GM15510 (cell line): ENCODE measurements around the gene VPS26A.

Source experiments
- POLR2A ChIP-seq: IDR thresholded peaks from 3 replicates; pipeline ENCODE4 v1.6.1; 2011; ENCODE audit warnings: borderline replicate concordance; ENCODE audit not compliant: insufficient read length; ENCODE audit errors: extremely low read depth

VPS26A gene

GRCh38 chr10:69092959-69093850 lies 30.8 kb upstream of the VPS26A start:
- TF ChIP-seq POLR2A, result no peak

DNA sequence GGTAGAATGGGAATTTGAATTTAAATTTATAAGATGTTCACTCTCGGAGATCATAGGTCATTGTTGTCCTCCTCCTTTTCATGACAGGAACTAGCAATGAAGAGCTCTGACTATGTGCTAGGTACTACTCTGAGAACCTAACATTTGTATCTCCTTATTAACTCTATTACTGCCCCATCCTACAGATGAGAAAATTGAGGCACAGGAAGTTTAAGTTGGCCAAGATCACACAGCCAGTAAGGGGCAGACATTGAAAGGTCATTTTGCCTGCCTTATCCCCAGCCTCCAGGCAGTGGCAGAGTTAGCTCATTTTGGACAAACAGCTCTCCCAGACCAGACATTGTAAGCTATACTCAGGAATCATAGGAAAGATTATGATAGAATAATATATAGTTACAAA lies 30.0 kb upstream of the VPS26A start:
- no peak for TF ChIP-seq POLR2A

DNA sequence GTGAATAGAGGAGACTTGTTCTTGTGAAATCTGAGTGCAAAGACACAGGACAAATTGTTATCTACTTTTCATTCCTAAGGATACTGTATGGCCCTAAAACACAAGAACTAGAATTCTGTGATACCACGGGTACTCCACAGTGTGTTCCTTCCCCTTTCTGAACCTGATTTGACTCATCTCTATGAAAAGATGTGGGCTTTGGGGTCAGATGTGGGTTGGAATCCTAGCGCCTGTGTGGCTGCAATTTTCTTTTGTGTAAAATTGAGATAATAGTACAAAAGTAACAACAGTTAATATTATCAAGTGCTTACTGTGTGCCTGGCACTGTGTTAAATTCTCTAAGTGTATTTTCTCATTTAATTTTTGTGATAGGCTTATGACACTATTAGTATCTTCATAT lies 27.9 kb upstream of the VPS26A start:
- TF ChIP-seq POLR2A, result no peak

GRCh38 chr10:69097729-69098128 lies 26.2 kb upstream of the VPS26A start:
- TF ChIP-seq POLR2A, result no peak

DNA sequence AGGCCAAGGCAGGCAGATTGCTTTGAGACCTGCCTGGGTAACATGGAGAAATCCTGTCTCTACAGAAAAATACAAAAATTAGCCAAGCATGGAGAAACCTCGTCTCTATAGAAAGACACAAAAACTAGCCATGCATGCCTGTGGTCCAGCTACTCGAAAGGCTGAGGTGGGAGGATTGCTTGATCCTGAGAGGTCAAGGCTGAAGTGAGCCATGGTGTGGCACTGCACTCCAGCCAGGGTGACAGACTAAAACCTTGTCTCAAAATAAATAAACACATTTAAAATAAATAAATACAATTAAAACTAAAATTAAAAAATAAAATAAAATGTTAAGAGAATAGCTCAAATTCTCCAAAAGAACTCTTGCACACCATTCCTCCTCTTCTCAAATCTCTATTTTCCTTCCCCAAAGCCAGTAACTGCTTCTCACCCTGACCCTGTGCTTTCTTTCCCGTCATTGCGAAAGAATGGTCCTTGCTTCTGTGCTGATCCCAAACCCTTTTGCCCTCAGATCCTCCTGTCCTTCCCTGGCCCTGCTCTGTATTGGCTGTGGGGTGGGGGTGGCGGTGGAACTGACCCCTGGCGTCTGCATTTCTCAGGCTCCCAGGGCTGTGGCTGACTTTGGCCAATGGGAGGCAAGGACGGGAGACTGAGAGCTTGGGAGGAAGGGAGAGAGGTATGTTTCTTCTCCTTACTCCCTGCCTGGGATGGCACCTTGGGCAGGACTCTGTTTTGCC lies 23.7 kb upstream of the VPS26A start:
- TF ChIP-seq POLR2A, result no peak

DNA sequence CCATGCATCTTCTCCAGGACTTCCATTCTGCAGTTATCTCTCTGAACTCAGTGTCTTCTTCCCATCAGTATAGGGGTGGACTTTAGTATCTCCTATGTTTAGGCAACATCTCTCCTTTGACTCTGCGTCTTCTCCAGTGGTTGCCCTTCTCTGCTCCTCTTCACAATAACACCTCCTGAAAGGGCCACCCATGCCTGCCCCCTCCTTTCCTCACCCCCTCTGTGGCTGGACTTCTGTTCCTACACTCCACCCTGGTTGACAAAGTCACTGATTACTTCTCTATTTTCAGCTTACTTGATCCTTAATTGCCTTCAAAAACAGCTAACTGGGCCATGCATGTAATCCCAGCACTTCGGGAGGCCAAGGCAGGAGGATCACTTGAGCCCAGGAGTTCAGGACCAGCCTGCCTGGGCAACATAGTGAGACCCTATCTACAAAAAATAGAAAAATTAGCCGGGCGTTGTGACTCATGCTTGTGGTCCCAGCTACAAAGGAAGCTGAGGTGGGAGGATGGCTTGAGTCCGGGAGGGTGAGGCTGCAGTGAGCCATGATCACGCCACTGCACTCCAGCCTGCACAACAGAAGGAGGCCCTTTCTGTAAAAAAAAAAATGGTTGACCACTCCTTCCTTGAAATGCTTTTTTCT lies 22.4 kb upstream of the VPS26A start:
- no peak for TF ChIP-seq POLR2A

- no peak for TF ChIP-seq POLR2A
Observed at GRCh38 chr10:69102440-69102839, 21.5 kb upstream of the VPS26A start.

DNA sequence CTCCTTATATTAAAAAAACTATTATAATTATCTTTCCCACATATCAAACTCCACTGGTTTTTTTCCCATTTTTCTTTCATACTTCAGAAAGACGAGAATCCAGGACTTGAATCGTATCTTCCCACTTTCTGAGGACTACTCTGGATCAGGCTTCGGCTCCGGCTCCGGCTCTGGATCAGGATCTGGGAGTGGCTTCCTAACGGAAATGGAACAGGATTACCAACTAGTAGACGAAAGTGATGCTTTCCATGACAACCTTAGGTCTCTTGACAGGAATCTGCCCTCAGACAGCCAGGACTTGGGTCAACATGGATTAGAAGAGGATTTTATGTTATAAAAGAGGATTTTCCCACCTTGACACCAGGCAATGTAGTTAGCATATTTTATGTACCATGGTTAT lies 20.2 kb upstream of the VPS26A start:
- no peak for TF ChIP-seq POLR2A

- no peak for TF ChIP-seq POLR2A
Observed at GRCh38 chr10:69104994-69105790, 18.8 kb upstream of the VPS26A start.

GRCh38 chr10:69107176-69107490 lies 16.8 kb upstream of the VPS26A start:
- TF ChIP-seq POLR2A, result no peak

DNA sequence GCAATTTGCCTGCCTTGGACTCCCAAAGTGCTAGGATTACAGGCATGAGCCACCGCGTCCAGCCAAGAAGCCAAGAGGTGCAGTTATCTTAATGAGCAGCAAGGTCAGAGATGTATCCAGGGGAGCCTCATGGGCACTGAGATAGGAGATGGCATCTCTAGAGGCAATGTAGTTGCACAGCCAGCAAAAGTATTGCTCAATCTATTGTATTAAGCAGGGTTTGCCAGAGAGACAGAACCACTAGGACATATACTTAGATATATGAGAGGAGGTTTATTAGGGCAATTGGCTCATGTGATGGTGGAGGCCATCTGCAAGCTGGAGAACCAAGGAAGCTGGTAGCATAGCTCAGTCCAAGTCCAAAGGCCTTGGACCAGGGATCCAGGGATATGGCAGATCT lies 16.3 kb upstream of the VPS26A start:
- TF ChIP-seq POLR2A, result no peak

DNA sequence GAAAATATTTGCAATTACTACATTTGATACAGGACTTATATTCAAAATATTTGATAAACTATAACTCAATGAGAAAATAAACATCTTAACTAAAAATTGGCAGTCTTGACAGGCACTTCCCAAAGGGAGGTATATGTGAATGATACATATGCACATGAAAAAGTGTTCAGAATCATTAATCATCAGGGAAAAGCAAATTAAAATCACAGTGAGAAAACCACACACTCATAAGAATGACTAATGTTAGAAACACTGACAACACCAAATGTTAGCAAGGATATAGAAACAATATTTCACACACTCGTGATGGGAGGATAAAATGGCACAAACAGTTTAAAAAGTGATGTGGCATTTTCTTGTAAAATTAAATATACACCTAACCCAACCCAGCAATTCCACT lies 4.1 kb upstream of the VPS26A start:
- no peak for TF ChIP-seq POLR2A

GRCh38 chr10:69123306-69123746 lies 652 bp upstream of the VPS26A start:
- no peak for TF ChIP-seq POLR2A

- no peak for TF ChIP-seq POLR2A
Observed at GRCh38 chr10:69124563-69125268, 738 bp downstream of the VPS26A start.
